H1 (cell line): ENCODE data around the gene SCAI. TPM values are rescaled to one million over a fixed set of nuclear protein-coding genes. Genes with fewer than 3 reads are reported as not detected.
"Not testable (repeated sequence)": the region's sequence is repeated elsewhere in the genome, so short reads cannot be mapped to it uniquely, and the experiment has no call there.

Source experiments
- CTCF ChIA-PET: fragments of 300-600 bp; sonication (Branson Sonifier 250); formaldehyde crosslinking; loops from one replicate; lab custom pipeline; 2021; ENCODE audit not compliant: partially characterized antibody; lab: Charles Lee
- POLR2A ChIA-PET: fragments of 300-600 bp; sonication (Branson Sonifier 250); formaldehyde crosslinking; loops from one replicate; lab custom pipeline; 2021; ENCODE audit warnings: inconsistent platforms; ENCODE audit not compliant: partially characterized antibody; lab: Charles Lee
- DNase-seq, 2 experiments: peaks; one replicate each; pipeline versions ENCODE4 v3.0.0 to v3.0.0-alpha.2; 2010 to 2022; ENCODE audit warnings: low spot score in 2 of 2, low read depth in 1 of 2, mixed read lengths in 1 of 2
- FAIRE-seq: peaks from 2 replicates; lab custom pipeline; 2011; peaks lifted over from hg19 to GRCh38; lab: Jason Lieb, UNC
- H2AFZ ChIP-seq: 2 replicates; pipeline ENCODE4 v1.8.1; 2012; ENCODE audit warnings: low read length, inconsistent platforms
- H2AK5ac ChIP-seq: 2 replicates; pipeline ENCODE4 v1.6.1; 2013; ENCODE audit warnings: low read depth, low read length
- H2BK120ac ChIP-seq: replicated peaks from 2 replicates; pipeline ENCODE3; 2013; ENCODE audit warnings: low read depth, low read length, inconsistent platforms
- H2BK12ac ChIP-seq: 2 replicates; pipeline ENCODE4 v1.6.1; 2013; ENCODE audit warnings: low read depth, low read length
- H2BK15ac ChIP-seq: 2 replicates; pipeline ENCODE4 v1.6.1; 2013; ENCODE audit warnings: low read length
- H2BK20ac ChIP-seq: 2 replicates; pipeline ENCODE4 v1.6.1; 2013; ENCODE audit warnings: low read length
- H2BK5ac ChIP-seq: 2 replicates; pipeline ENCODE4 v1.6.1; 2013; ENCODE audit warnings: low read depth, low read length
- H3K14ac ChIP-seq: 2 replicates; pipeline ENCODE4 v1.6.1; 2013; ENCODE audit warnings: inconsistent platforms; ENCODE audit not compliant: insufficient read length
- H3K18ac ChIP-seq: 2 replicates; pipeline ENCODE4 v1.6.1; 2013; ENCODE audit warnings: low read length; ENCODE audit errors: extremely low read depth
- H3K23ac ChIP-seq: 2 replicates; pipeline ENCODE4 v1.6.1; 2013; ENCODE audit warnings: inconsistent platforms; ENCODE audit not compliant: insufficient read length
- H3K23me2 ChIP-seq: 2 replicates; pipeline ENCODE4 v1.6.1; 2013; ENCODE audit warnings: low read depth, low read length
- H3K27ac ChIP-seq: 2 replicates; pipeline ENCODE4 v1.6.1; 2011; ENCODE audit warnings: low read depth, low read length, inconsistent platforms
- H3K27me3 ChIP-seq, 4 experiments: replicated peaks in 1 of 4; 1 replicate in 1 of 4; 2 replicates in 3 of 4; pipeline versions ENCODE4 v1.6.1 to v1.8.1; 2011 to 2013; ENCODE audit warnings: low read length in 3 of 4, mild to moderate bottlenecking in 3 of 4, inconsistent platforms in 2 of 4, mixed read lengths in 2 of 4, moderate library complexity in 1 of 4; ENCODE audit not compliant: control insufficient read depth in 3 of 4, insufficient read depth in 3 of 4; ENCODE audit errors: extremely low read depth in 1 of 4
- H3K36me3 ChIP-seq, 4 experiments: 2 replicates each; pipeline versions ENCODE4 v1.6.1 to v1.8.1; 2011 to 2013; ENCODE audit warnings: mild to moderate bottlenecking in 4 of 4, low read length in 3 of 4, moderate library complexity in 2 of 4, control low read depth in 1 of 4, inconsistent platforms in 1 of 4; ENCODE audit not compliant: insufficient read depth in 4 of 4, control insufficient read depth in 2 of 4
- H3K4ac ChIP-seq: replicated peaks from 2 replicates; pipeline ENCODE3; 2013; ENCODE audit warnings: low read length, low read depth, mixed read lengths, inconsistent platforms; ENCODE audit not compliant: insufficient read length
- H3K4me1 ChIP-seq, 4 experiments: replicated peaks in 1 of 4; 1 replicate in 1 of 4; 2 replicates in 3 of 4; pipeline versions ENCODE4 v1.6.1 to v1.8.1; 2011 to 2013; ENCODE audit warnings: low read length in 3 of 4, inconsistent platforms in 2 of 4, mixed read lengths in 1 of 4; ENCODE audit not compliant: insufficient read depth in 4 of 4, control insufficient read depth in 3 of 4
- H3K4me2 ChIP-seq, 2 experiments: 2 replicates each; pipeline versions ENCODE4 v1.6.1 to v1.8.1; 2011 to 2013; ENCODE audit warnings: low read depth in 2 of 2, low read length in 2 of 2, control low read depth in 1 of 2, inconsistent platforms in 1 of 2, mild to moderate bottlenecking in 1 of 2; ENCODE audit not compliant: insufficient read depth in 1 of 2
- H3K4me3 ChIP-seq, 4 experiments: fragments of 200-600, 300-600 bp in 1 of 4; sonication (generic), shearing (Covaris generic), sonication (Bioruptor Twin) in 1 of 4; 2 replicates each; pipeline versions ENCODE4 v1.5.1 to v1.8.1; 2011 to 2016; ENCODE audit warnings: low read length in 4 of 4, low read depth in 3 of 4, control low read depth in 2 of 4, inconsistent platforms in 2 of 4, mild to moderate bottlenecking in 2 of 4, mixed read lengths in 1 of 4, moderate library complexity in 1 of 4; ENCODE audit not compliant: insufficient read depth in 2 of 4; ENCODE audit errors: extremely low read depth in 1 of 4
- H3K56ac ChIP-seq: replicated peaks from 2 replicates; pipeline ENCODE3; 2013; ENCODE audit warnings: low read depth, mild to moderate bottlenecking, mixed read lengths, low read length, inconsistent platforms; ENCODE audit not compliant: insufficient read length
- H3K79me1 ChIP-seq: 2 replicates; pipeline ENCODE4 v1.6.1; 2013; ENCODE audit warnings: low read depth, low read length, control low read depth
- H3K79me2 ChIP-seq, 2 experiments: 2 replicates each; pipeline versions ENCODE4 v1.6.1 to v1.8.1; 2012 to 2013; ENCODE audit warnings: low read length in 2 of 2, mild to moderate bottlenecking in 2 of 2, inconsistent platforms in 1 of 2; ENCODE audit not compliant: insufficient read depth in 2 of 2, control insufficient read depth in 1 of 2
- H3K9ac ChIP-seq, 4 experiments: replicated peaks in 1 of 4; 1 replicate in 1 of 4; 2 replicates in 3 of 4; pipeline versions ENCODE4 v1.6.1 to v1.8.1; 2011 to 2013; ENCODE audit warnings: low read depth in 3 of 4, low read length in 3 of 4, control low read depth in 2 of 4, mild to moderate bottlenecking in 2 of 4, moderate library complexity in 2 of 4, inconsistent platforms in 1 of 4; ENCODE audit errors: extremely low read depth in 1 of 4
- H3K9me3 ChIP-seq, 2 experiments: 2 replicates each; pipeline versions ENCODE4 v1.6.1 to v1.8.1; 2012 to 2013; ENCODE audit warnings: mild to moderate bottlenecking in 2 of 2, moderate library complexity in 2 of 2, control low read depth in 1 of 2, inconsistent platforms in 1 of 2, low read depth in 1 of 2, low read length in 1 of 2, mixed read lengths in 1 of 2; ENCODE audit not compliant: insufficient read depth in 2 of 2
- H4K20me1 ChIP-seq, 2 experiments: replicated peaks in 1 of 2; 2 replicates each; pipeline versions ENCODE3 to v1.8.1; 2011 to 2013; ENCODE audit warnings: inconsistent platforms in 2 of 2, low read length in 2 of 2, mild to moderate bottlenecking in 1 of 2; ENCODE audit not compliant: insufficient read depth in 2 of 2, control insufficient read depth in 1 of 2
- H4K5ac ChIP-seq: 2 replicates; pipeline ENCODE4 v1.6.1; 2013; ENCODE audit warnings: low read length, low read depth, mixed read lengths, inconsistent platforms; ENCODE audit not compliant: insufficient read length
- H4K8ac ChIP-seq: 2 replicates; pipeline ENCODE4 v1.8.0; 2013; ENCODE audit warnings: mild to moderate bottlenecking, moderate library complexity, low read length, inconsistent platforms; ENCODE audit not compliant: insufficient read depth; ENCODE audit errors: extremely low read depth
- H4K91ac ChIP-seq: replicated peaks from 2 replicates; pipeline ENCODE3; 2013; ENCODE audit warnings: low read length, mixed read lengths, inconsistent platforms; ENCODE audit not compliant: insufficient read length
- WGBS, 2 experiments: shearing (Covaris generic) in 1 of 2; methylation state at CpG; one replicate each; pipeline versions ENCODE4 v1.1.6 to v1.1.7; 2013 to 2015; ENCODE audit warnings: low lambda C conversion rate in 2 of 2, mixed read lengths in 2 of 2, inconsistent platforms in 1 of 2, low coverage in 1 of 2, missing lambda C conversion rate in 1 of 2; ENCODE audit not compliant: insufficient replicate concordance in 2 of 2, insufficient coverage in 1 of 2, insufficient read length in 1 of 2; ENCODE audit errors: extremely low coverage in 1 of 2, missing lambda C conversion rate in 1 of 2; 5-methylcytosine and 5-hydroxymethylcytosine counted together
- polyA plus RNA-seq, 7 experiments: library from polyadenylated mRNA; depleted of rRNA in 3 of 7; stranded (reverse) in 5 of 7; unstranded in 2 of 7; fragments of >200 nt in 5 of 7; fragments of 200-250 nt in 2 of 7; gene quantifications; 1 replicate in 5 of 7; 2 replicates in 1 of 7; 4 replicates in 1 of 7; pipeline versions ENCODE4 v1.2.1 to v1.2.3, GENCODE V29; 2011 to 2013; ENCODE audit warnings: missing spikeins in 2 of 7, mixed read lengths in 2 of 7
- total RNA-seq: library from RNA; stranded (reverse); fragmentation: NEBNext Ultra II Directional; extraction: Animal tissue kit (Norgen Biotek cat#: 25700); gene quantifications from 2 replicates; pipeline ENCODE4 v1.2.1, GENCODE V29; 2021

Gene SCAI
- total and polyA plus RNA-seq, 2 of the 8 experiments (the other 6 are each of a cell fraction or from before 2014, with no cell fraction given): 6.4 to 19.8 TPM

GRCh38 chr9:124920394-124920793 lies 222.9 kb downstream of the SCAI start:
- H2BK12ac ChIP-seq, H3K79me1 ChIP-seq, H2BK20ac ChIP-seq, H3K23me2 ChIP-seq, H2BK120ac ChIP-seq, H4K91ac ChIP-seq, H4K20me1 ChIP-seq, H3K4me3 ChIP-seq, H3K27ac ChIP-seq, DNase-seq, CTCF ChIA-PET, H3K9ac ChIP-seq, H2AK5ac ChIP-seq, H2BK5ac ChIP-seq, H2AFZ ChIP-seq, H3K4me1 ChIP-seq, H3K14ac ChIP-seq, FAIRE-seq, H3K4me2 ChIP-seq, H3K79me2 ChIP-seq, H4K5ac ChIP-seq, H3K9me3 ChIP-seq, H3K4ac ChIP-seq, POLR2A ChIA-PET, H3K27me3 ChIP-seq, H3K56ac ChIP-seq, H4K8ac ChIP-seq, H3K23ac ChIP-seq, H2BK15ac ChIP-seq, H3K18ac ChIP-seq: not testable (repeated sequence)
- H3K36me3 ChIP-seq: peaks cover 0 to 21% (median 8%) of the 10 kb centered on the region in 4 experiments; a peak in 5 of 8 replicates
- WGBS, 2 experiments: 94% methylated on average over 6 of the region's 6 CpGs; no CpG with 5 or more reads in 1 of the 2 experiments
